SK-N-SH treated with all-trans-retinoic acid at 6 μM for 48 hours (cell line): ENCODE measurements around the gene PHACTR3.

Experiments
- ATAC-seq: fragments of 200-7000 bp; cut with Tn5 transposase; 3 replicates; pipeline ENCODE4 v1.9.1; 2020; ENCODE audit warnings: mild to moderate bottlenecking, moderate library complexity
- ARNTL ChIP-seq: fragments of 450-650 bp; formaldehyde crosslinking; IDR thresholded peaks from 2 replicates; pipeline ENCODE4 v1.5.0; 2020; ENCODE audit warnings: low read depth, mild to moderate bottlenecking, moderate library complexity, borderline replicate concordance
- BACH2 ChIP-seq: fragments of 250-450 bp; sonication (Bioruptor Pico); IDR thresholded peaks from 2 replicates; pipeline ENCODE4 v1.9.0; 2021; ENCODE audit warnings: mild to moderate bottlenecking, borderline replicate concordance
- ESRRG ChIP-seq: fragments of 250-450 bp; sonication (Bioruptor Pico); IDR thresholded peaks from 2 replicates; pipeline ENCODE4 v1.6.1; 2021; ENCODE audit warnings: mild to moderate bottlenecking
- GLIS3 ChIP-seq: fragments of 250-450 bp; sonication (Bioruptor Pico); IDR thresholded peaks from 2 replicates; pipeline ENCODE4 v1.5.0; 2020; ENCODE audit warnings: mild to moderate bottlenecking, moderate library complexity
- ISL1 ChIP-seq: fragments of 250-450 bp; sonication (Bioruptor Pico); IDR thresholded peaks from 2 replicates; pipeline ENCODE4 v2.1.2; 2022; ENCODE audit warnings: mild to moderate bottlenecking, moderate library complexity
- OSR1 ChIP-seq: fragments of 250-450 bp; sonication (Bioruptor Pico); IDR thresholded peaks from 2 replicates; pipeline ENCODE4 v1.8.0; 2022; ENCODE audit warnings: moderate library complexity, mild to moderate bottlenecking, inconsistent platforms
- PPARA ChIP-seq: fragments of 250-450 bp; sonication (Bioruptor Pico); IDR thresholded peaks from 2 replicates; pipeline ENCODE4 v1.5.0; 2020; ENCODE audit warnings: mild to moderate bottlenecking, borderline replicate concordance
- RARB ChIP-seq: fragments of 250-450 bp; sonication (Bioruptor Pico); IDR thresholded peaks from 2 replicates; pipeline ENCODE4 v1.8.0; 2021; ENCODE audit warnings: mild to moderate bottlenecking, moderate library complexity
- SNAI2 ChIP-seq: fragments of 250-450 bp; sonication (Bioruptor Pico); IDR thresholded peaks from 2 replicates; pipeline ENCODE4 v1.5.0; 2020; ENCODE audit warnings: mild to moderate bottlenecking, moderate library complexity
- ZFP30 ChIP-seq: fragments of 450-650 bp; formaldehyde crosslinking; IDR thresholded peaks from 2 replicates; pipeline ENCODE4 v1.5.0; 2022; ENCODE audit warnings: mild to moderate bottlenecking, moderate library complexity
- ZNF565 ChIP-seq: fragments of 450-650 bp; formaldehyde crosslinking; conservative IDR thresholded peaks from 2 replicates; pipeline ENCODE4 v1.5.0; 2020; ENCODE audit warnings: low read depth, mild to moderate bottlenecking, moderate library complexity
- TF ChIP-seq, protein P1 (sequence below): fragments of 250-450 bp; sonication (Bioruptor Pico); IDR thresholded peaks from 2 replicates; pipeline ENCODE4 v1.8.0; 2020; ENCODE audit warnings: mild to moderate bottlenecking, moderate library complexity, borderline replicate concordance
- TF ChIP-seq, protein P2 (sequence below): fragments of 250-450 bp; sonication (Bioruptor Pico); IDR thresholded peaks from 2 replicates; pipeline ENCODE4 v1.8.0; 2021; ENCODE audit warnings: low read depth, mild to moderate bottlenecking, moderate library complexity, borderline replicate concordance
- TF ChIP-seq, protein P3 (sequence below): fragments of 250-450 bp; sonication (Bioruptor Pico); IDR thresholded peaks from 2 replicates; pipeline ENCODE4 v1.5.0; 2020; ENCODE audit warnings: mild to moderate bottlenecking, moderate library complexity

Gene PHACTR3

DNA sequence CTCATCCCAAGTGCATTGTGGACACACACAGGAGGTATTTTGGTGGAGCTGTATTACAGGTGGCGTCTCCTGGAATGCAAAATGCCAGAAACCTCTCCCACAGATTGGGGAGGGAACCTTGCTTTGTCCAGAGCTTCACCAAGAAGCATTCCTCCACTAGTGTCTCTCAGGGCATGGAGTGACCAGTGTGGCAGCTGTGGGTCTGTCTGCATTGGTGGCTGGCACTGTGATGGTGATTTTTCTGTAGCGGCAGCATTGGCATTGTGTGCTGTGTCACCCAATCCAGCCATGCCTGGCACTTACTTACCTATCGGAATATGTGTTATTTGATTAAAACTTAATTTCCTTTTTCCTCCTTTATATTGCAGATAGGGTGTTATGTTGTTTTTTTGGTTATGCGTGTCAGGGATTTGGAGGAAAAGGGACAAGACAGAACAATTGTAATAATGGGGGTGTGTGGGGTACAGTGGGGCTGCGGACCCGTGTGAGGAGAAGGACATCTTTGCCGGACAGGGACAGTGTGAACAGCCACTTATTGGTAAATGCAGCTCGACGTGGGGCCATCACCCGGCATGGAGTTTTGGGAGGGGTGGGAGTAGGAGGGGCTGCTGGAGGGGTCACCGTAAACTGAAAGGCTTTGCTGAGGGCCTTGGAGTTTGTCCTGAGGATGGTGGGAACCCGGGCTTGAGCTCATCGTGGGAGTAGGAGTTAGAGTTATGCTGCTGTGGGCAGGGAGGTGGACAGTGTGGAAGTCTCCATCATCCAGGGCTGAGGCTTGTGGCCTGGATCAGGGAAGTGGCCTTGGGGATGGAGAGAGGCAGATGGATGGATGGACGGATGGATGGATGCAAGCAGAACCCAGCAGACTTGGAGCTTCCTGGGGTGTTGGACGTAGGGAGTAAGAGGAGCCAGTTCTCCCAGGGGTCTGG is 224.0 kb downstream of the PHACTR3 start (continued):
- TF ChIP-seq, protein P1, sequence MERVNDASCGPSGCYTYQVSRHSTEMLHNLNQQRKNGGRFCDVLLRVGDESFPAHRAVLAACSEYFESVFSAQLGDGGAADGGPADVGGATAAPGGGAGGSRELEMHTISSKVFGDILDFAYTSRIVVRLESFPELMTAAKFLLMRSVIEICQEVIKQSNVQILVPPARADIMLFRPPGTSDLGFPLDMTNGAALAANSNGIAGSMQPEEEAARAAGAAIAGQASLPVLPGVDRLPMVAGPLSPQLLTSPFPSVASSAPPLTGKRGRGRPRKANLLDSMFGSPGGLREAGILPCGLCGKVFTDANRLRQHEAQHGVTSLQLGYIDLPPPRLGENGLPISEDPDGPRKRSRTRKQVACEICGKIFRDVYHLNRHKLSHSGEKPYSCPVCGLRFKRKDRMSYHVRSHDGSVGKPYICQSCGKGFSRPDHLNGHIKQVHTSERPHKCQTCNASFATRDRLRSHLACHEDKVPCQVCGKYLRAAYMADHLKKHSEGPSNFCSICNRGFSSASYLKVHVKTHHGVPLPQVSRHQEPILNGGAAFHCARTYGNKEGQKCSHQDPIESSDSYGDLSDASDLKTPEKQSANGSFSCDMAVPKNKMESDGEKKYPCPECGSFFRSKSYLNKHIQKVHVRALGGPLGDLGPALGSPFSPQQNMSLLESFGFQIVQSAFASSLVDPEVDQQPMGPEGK = no peak
- TF ChIP-seq RARB = no peak
- no peak for TF ChIP-seq ESRRG
- TF ChIP-seq, protein P2, sequence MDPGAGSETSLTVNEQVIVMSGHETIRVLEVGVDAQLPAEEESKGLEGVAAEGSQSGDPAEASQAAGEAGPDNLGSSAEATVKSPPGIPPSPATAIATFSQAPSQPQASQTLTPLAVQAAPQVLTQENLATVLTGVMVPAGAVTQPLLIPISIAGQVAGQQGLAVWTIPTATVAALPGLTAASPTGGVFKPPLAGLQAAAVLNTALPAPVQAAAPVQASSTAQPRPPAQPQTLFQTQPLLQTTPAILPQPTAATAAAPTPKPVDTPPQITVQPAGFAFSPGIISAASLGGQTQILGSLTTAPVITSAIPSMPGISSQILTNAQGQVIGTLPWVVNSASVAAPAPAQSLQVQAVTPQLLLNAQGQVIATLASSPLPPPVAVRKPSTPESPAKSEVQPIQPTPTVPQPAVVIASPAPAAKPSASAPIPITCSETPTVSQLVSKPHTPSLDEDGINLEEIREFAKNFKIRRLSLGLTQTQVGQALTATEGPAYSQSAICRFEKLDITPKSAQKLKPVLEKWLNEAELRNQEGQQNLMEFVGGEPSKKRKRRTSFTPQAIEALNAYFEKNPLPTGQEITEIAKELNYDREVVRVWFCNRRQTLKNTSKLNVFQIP (CRISPR knock-in tag) = no peak

DNA sequence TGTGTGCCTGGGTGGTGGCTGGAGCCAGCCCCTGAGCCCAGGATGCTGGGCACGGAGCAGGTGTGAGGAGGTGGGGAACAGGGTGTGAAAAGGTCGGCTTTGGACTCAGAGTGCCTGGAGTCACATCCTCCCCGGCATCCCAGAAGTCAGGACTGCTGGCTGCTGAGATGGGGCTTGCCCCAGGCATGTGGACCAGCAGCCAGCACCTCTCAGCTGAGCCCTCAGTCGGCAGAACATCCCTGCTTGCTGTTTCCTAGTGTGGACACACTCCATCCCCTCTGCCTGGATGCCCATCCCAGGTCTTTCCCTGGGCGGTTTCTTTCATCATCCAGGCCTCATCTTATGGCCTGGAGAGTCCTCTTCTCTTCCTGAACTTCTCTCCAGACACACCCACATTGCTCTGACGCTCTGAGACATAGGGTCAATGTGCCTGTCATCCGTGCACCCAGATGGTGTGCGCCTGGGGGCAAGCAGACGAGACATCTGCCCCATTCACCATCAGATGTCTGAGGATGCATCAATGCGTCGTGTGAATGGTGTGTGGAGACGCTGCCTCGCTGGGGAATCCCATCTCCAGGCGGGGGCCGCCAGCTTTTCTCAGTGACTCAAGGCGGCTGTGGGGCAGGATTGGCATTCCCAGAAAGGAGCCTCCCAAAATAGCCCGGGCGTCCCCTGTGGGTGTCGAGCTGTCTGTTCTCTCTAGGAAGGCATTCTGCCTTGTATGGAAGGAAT is 224.9 kb downstream of the PHACTR3 start:
- ATAC-seq = no peak
- TF ChIP-seq SNAI2 (no peak), ISL1 (CRISPR knock-in tag) (no peak), ZFP30 (no peak), RARB (no peak), GLIS3 (CRISPR knock-in tag) (no peak), OSR1 (CRISPR knock-in tag) (no peak), ARNTL (no peak), BACH2 (CRISPR knock-in tag) (no peak)
- TF ChIP-seq, protein P2 (CRISPR knock-in tag) = no peak
- TF ChIP-seq, protein P3, sequence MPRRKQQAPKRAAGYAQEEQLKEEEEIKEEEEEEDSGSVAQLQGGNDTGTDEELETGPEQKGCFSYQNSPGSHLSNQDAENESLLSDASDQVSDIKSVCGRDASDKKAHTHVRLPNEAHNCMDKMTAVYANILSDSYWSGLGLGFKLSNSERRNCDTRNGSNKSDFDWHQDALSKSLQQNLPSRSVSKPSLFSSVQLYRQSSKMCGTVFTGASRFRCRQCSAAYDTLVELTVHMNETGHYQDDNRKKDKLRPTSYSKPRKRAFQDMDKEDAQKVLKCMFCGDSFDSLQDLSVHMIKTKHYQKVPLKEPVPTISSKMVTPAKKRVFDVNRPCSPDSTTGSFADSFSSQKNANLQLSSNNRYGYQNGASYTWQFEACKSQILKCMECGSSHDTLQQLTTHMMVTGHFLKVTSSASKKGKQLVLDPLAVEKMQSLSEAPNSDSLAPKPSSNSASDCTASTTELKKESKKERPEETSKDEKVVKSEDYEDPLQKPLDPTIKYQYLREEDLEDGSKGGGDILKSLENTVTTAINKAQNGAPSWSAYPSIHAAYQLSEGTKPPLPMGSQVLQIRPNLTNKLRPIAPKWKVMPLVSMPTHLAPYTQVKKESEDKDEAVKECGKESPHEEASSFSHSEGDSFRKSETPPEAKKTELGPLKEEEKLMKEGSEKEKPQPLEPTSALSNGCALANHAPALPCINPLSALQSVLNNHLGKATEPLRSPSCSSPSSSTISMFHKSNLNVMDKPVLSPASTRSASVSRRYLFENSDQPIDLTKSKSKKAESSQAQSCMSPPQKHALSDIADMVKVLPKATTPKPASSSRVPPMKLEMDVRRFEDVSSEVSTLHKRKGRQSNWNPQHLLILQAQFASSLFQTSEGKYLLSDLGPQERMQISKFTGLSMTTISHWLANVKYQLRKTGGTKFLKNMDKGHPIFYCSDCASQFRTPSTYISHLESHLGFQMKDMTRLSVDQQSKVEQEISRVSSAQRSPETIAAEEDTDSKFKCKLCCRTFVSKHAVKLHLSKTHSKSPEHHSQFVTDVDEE = no peak

DNA sequence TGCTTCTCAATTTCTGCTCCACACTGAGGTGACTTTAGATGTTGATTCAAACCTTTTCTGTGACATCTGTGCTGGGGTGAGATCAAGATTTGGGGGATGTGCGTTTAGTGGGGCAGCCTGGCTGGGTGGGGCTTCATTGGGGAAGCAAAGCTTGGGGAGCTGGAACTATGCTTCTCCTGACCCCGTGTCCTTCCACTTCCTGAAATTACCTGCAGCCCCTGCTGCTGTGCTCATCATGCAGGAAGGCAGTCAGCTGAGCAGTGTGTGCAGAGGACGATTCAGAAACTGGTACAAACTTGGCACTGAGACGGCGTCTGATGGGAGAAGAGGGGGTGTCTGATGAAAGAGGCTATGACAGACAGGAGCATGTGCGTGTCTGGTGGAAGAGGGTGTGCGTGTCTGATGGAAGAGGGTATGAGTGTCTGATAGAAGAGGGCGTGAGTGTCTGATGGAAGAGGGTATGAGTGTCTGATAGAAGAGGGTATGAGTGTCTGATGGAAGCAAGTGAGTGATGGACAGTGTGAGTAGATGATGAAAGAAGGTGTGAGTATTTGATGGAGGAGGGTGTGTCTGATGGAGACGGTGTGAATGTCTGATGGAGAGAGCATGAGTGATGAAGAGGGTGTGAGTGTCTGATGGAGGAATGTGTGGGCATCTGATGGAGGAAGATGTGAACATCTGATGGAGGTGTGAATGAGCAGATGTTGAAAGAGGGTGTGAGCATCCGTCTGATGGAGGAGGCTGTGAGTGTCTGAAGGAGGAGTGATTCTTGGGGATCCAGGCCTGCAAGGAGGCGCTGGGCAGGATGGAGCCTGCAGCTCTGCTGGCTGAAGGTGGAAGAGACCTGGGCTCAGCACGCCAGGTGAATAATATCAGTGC is 225.7 kb downstream of the PHACTR3 start:
- no peak for ATAC-seq
- TF ChIP-seq ZNF565 (CRISPR knock-in tag) = no peak
- no peak for TF ChIP-seq ISL1 (CRISPR knock-in tag)

DNA sequence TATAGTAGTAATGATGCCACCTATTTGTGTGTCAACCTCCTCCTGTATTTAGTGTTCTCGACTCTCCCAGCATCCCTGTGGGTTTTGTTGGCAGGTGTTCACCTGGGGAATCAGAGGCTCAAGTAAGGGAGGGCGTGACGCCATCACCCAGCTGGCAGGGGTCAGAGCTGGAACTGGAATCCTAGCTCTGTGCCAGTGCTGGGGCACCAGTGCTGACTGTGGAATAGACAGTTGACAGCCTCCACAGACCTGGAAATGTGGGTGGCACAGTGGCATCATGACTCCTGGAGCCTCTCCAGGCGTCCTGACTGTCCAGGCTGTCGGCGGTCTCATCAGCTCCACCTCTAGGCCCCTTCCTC is 226.3 kb downstream of the PHACTR3 start:
- TF ChIP-seq PPARA (CRISPR knock-in tag) (no peak), ARNTL (no peak), ISL1 (CRISPR knock-in tag) (no peak)

More for the DNA sequence above, 226.3 kb downstream of the PHACTR3 start:
- no peak for ATAC-seq
